ENCODE results near the gene KIF2B.

The KIF2B gene

GRCh38 chr17:53794875-53795274, 27.9 kb upstream of the KIF2B start:
- Histone ChIP-seq H3K4me1 (ENCODE audit: control insufficient read depth in 1 of 2, insufficient read depth in 1 of 2, low read depth in 1 of 2, low read length in 1 of 2) (no peaks in the 10 kb centered on the region), H3K27ac (no peak overlapping the region), H3K36me3 (no peaks in the 10 kb centered on the region), H3K9me3 (no peaks in the 10 kb centered on the region), H3K4me3 (ENCODE audit: low read depth in 1 of 2, low read length in 1 of 2) (no peak overlapping the region), H3K27me3 (no peaks in the 10 kb centered on the region)
- TF ChIP-seq CTCF (IDR thresholded peaks at IDR 0.05), result no peak

GRCh38 chr17:53796642-53797041, 26.1 kb upstream of the KIF2B start:
- Histone ChIP-seq H3K9me3 (no peaks in the 10 kb centered on the region), H3K36me3 (no peaks in the 10 kb centered on the region)
- no peak for TF ChIP-seq CTCF (IDR thresholded peaks at IDR 0.05)

GRCh38 chr17:53797501-53797900, 25.2 kb upstream of the KIF2B start:
- Histone ChIP-seq H3K27me3 (no peaks in the 10 kb centered on the region), H3K27ac (no peak overlapping the region), H3K4me3 (ENCODE audit: low read depth in 1 of 2, low read length in 1 of 2) (no peak overlapping the region), H3K9me3 (no peaks in the 10 kb centered on the region), H3K36me3 (no peaks in the 10 kb centered on the region), H3K4me1 (ENCODE audit: control insufficient read depth in 1 of 2, insufficient read depth in 1 of 2, low read depth in 1 of 2, low read length in 1 of 2) (no peaks in the 10 kb centered on the region)
- TF ChIP-seq CTCF (IDR thresholded peaks at IDR 0.05), result no peak

More at GRCh38 chr17:53796642-53797041, 26.1 kb upstream of the KIF2B start:
- Histone ChIP-seq H3K27ac (no peak overlapping the region), H3K27me3 (no peaks in the 10 kb centered on the region), H3K4me1 (ENCODE audit: control insufficient read depth in 1 of 2, insufficient read depth in 1 of 2, low read depth in 1 of 2, low read length in 1 of 2) (no peaks in the 10 kb centered on the region), H3K4me3 (ENCODE audit: low read depth in 1 of 2, low read length in 1 of 2) (no peak overlapping the region)

DNA sequence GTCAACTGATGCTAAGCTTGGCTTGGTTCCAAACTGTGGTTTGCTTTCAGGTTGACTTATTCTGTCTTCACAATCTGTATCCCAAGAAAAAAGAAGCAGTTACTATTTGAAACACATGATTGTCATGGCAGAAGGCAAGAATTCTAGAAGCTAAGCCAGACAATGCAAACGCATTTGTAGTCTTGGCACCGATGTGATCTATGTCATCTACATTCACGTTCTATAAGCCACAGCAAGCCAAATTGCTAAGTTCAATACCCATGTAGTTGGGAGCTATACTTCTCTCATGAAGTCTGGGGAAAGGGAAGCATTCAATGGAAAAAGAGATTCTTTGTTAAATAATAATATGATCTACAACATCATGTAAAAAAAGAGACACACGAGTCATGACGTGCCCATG, 18.3 kb upstream of the KIF2B start:
- no peak overlapping the region for H3K4me3 ChIP-seq (ENCODE audit: low read depth in 1 of 2, low read length in 1 of 2)
- H3K27me3 ChIP-seq, result no peaks in the 10 kb centered on the region
- no peaks in the 10 kb centered on the region for H3K36me3 ChIP-seq
- H3K27ac ChIP-seq, result no peak overlapping the region
- no peaks in the 10 kb centered on the region for H3K9me3 ChIP-seq
- H3K4me1 ChIP-seq (ENCODE audit: control insufficient read depth in 1 of 2, insufficient read depth in 1 of 2, low read depth in 1 of 2, low read length in 1 of 2), result no peaks in the 10 kb centered on the region
- no peak for TF ChIP-seq CTCF (IDR thresholded peaks at IDR 0.05)

DNA sequence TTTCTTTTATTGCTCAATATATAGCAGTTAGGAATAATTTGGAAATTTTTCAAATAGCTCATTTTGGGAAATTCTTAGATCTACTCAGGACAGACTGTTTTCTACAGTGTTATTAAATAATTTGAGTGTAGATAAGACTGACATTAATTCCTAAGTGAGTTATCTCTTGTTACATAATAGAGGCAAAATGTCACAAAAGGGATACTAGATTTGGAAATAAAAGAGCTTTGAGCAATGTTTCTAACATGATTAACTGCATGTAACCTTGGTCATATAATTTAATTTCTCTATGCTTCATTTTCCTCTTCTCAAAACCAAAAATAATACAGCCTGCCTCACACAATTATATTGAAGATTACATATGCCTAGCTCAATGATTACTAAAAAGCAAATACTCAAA, 16.3 kb upstream of the KIF2B start:
- H3K9me3 ChIP-seq, result no peaks in the 10 kb centered on the region
- TF ChIP-seq CTCF (IDR thresholded peaks at IDR 0.05), result no peak
- H3K27me3 ChIP-seq, result no peaks in the 10 kb centered on the region
- no peaks in the 10 kb centered on the region for H3K4me1 ChIP-seq (ENCODE audit: control insufficient read depth in 1 of 2, insufficient read depth in 1 of 2, low read depth in 1 of 2, low read length in 1 of 2)
- H3K27ac ChIP-seq, result no peak overlapping the region
- no peak overlapping the region for H3K4me3 ChIP-seq (ENCODE audit: low read depth in 1 of 2, low read length in 1 of 2)
- no peaks in the 10 kb centered on the region for H3K36me3 ChIP-seq

DNA sequence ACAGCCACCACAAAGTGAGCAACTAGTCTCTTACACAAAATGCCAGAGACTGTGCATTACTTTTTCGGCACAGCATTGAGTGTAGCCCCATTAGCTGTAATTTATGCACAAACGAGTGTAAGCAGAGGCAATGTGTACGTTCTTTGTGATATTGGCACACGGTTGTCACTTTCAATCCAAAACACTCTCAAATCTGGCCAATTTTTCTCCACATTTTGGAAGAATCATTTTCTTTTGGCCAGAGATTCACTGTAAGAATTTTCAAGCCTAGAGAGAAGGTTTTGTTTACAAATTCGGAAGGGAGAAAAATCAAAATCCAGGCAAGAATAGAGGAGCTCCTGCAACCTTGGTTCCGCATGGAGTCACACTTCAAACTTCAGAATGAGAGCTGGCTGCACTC, 15.4 kb upstream of the KIF2B start:
- H3K36me3 ChIP-seq, result no peaks in the 10 kb centered on the region
- no peaks in the 10 kb centered on the region for H3K9me3 ChIP-seq
- TF ChIP-seq CTCF (IDR thresholded peaks at IDR 0.05), result no peak
- H3K27me3 ChIP-seq, result no peaks in the 10 kb centered on the region
- H3K4me3 ChIP-seq (ENCODE audit: low read depth in 1 of 2, low read length in 1 of 2), result no peak overlapping the region
- H3K4me1 ChIP-seq (ENCODE audit: control insufficient read depth in 1 of 2, insufficient read depth in 1 of 2, low read depth in 1 of 2, low read length in 1 of 2), result no peaks in the 10 kb centered on the region
- H3K27ac ChIP-seq, result no peak overlapping the region
